ENCODE results near the gene HIVEP3.

Gene HIVEP3

DNA sequence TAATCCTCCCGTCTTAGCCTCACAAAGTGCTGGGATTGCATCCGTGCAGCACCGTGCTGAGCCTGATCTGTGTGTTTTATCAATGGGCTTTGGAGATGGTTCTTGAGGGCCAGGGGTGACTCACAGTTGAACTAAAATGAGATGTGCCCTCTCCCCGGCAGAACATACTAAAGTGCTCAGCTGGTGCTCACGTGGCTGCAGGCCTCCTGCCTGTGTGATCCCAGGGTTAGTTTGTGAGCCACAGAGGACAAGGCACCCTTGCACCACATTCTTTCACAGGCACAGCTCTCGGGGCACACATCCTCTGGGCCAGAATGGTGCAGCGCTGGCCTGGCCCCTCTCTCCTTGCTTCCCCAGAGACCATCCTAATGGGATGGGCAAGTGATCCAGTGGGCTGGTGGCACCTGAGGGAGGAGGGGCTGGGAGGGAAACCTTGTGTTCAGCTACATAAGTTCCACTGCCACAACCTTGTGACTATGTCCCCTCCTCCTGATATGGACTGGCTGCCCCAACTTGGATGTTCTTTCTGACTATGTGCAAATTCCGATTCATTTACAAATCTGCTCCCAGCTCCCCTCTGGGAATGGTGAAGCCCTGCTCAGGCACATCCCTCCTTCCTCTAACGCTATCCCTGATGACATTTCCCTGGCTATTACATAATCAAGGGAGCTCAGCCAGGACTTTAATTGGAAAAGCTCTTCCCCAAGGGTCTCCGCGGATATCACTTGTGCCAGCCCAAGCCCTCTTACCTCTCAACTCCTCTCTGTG lies 237.2 kb downstream of the HIVEP3 start:
- Histone ChIP-seq H3K9ac (ENCODE audit: low read length) (no peak overlapping the region), H3K4me1 (ENCODE audit: low read length) (peaks cover 38% of the 10 kb centered on the region), H3K79me2 (ENCODE audit: low read length) (no peaks in the 10 kb centered on the region), H3K27me3 (replicated peaks; ENCODE audit: insufficient read depth, low read length) (no peaks in the 10 kb centered on the region), H2AFZ (ENCODE audit: low read length) (no peak overlapping the region), H3K27ac (ENCODE audit: low read length) (no peak overlapping the region), H4K20me1 (ENCODE audit: insufficient read depth, low read length) (no peaks in the 10 kb centered on the region), H3K4me2 (ENCODE audit: low read depth, low read length) (no peak overlapping the region), H3K9me3 (replicated peaks; ENCODE audit: insufficient read depth, low read length) (no peaks in the 10 kb centered on the region), H3F3A (ENCODE audit: insufficient read depth, low read length) (no peaks in the 10 kb centered on the region), H3K4me3 (ENCODE audit: low read length) (no peak overlapping the region), H3K9me2 (replicated peaks; ENCODE audit: insufficient read depth, low read length) (no peaks in the 10 kb centered on the region), H3K36me3 (replicated peaks; ENCODE audit: insufficient read depth, low read length) (no peaks in the 10 kb centered on the region)
- DNase-seq = no peak
- TF ChIP-seq EZH2phosphoT487 (IDR thresholded peaks at IDR 0.05; ENCODE audit: low read length) (no peak), EZH2 (optimal IDR thresholded peaks at IDR 0.05; ENCODE audit: low read depth, low read length) (no peak)
- TF ChIP-seq, protein P1, sequence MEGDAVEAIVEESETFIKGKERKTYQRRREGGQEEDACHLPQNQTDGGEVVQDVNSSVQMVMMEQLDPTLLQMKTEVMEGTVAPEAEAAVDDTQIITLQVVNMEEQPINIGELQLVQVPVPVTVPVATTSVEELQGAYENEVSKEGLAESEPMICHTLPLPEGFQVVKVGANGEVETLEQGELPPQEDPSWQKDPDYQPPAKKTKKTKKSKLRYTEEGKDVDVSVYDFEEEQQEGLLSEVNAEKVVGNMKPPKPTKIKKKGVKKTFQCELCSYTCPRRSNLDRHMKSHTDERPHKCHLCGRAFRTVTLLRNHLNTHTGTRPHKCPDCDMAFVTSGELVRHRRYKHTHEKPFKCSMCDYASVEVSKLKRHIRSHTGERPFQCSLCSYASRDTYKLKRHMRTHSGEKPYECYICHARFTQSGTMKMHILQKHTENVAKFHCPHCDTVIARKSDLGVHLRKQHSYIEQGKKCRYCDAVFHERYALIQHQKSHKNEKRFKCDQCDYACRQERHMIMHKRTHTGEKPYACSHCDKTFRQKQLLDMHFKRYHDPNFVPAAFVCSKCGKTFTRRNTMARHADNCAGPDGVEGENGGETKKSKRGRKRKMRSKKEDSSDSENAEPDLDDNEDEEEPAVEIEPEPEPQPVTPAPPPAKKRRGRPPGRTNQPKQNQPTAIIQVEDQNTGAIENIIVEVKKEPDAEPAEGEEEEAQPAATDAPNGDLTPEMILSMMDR (IDR thresholded peaks at IDR 0.05; ENCODE audit: low read length) = no peak

DNA sequence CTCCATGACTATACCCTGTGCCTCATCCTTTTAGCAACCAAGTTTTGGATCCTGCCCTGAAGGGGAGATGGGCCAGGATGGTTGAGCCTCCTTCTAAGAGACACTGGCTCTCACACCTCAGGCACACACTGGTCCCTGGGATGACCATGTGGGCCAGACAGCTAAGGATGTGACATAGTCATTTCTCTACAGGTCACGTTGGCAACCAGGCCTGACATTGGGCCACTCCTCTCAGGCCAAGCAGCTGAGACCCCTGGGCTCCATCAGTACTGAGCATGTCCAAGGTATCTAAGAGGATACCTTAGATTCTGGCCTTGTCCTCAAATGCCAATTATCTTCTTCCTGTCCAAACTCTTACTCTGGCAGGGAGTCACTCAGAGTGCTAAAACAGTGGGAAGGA lies 238.7 kb downstream of the HIVEP3 start:
- H3K4me2 ChIP-seq (ENCODE audit: low read depth, low read length) = no peak overlapping the region
- no peaks in the 10 kb centered on the region for H4K20me1 ChIP-seq (ENCODE audit: insufficient read depth, low read length)
- no peak for DNase-seq
- H3K27ac ChIP-seq (ENCODE audit: low read length) = no peak overlapping the region
- H3K9me2 ChIP-seq (replicated peaks; ENCODE audit: insufficient read depth, low read length) = no peaks in the 10 kb centered on the region
- H3K4me3 ChIP-seq (ENCODE audit: low read length) = no peak overlapping the region
- no peaks in the 10 kb centered on the region for H3F3A ChIP-seq (ENCODE audit: insufficient read depth, low read length)
- H3K9ac ChIP-seq (ENCODE audit: low read length) = no peak overlapping the region
- no peaks in the 10 kb centered on the region for H3K36me3 ChIP-seq (replicated peaks; ENCODE audit: insufficient read depth, low read length)
- H2AFZ ChIP-seq (ENCODE audit: low read length) = no peak overlapping the region
- peaks cover 38% of the 10 kb centered on the region for H3K4me1 ChIP-seq (ENCODE audit: low read length)
- TF ChIP-seq EZH2phosphoT487 (IDR thresholded peaks at IDR 0.05; ENCODE audit: low read length) (no peak), EZH2 (optimal IDR thresholded peaks at IDR 0.05; ENCODE audit: low read depth, low read length) (no peak)
- TF ChIP-seq, protein P1 (IDR thresholded peaks at IDR 0.05; ENCODE audit: low read length) = no peak
- no peaks in the 10 kb centered on the region for H3K79me2 ChIP-seq (ENCODE audit: low read length)
- no peaks in the 10 kb centered on the region for H3K27me3 ChIP-seq (replicated peaks; ENCODE audit: insufficient read depth, low read length)
- H3K9me3 ChIP-seq (replicated peaks; ENCODE audit: insufficient read depth, low read length) = no peaks in the 10 kb centered on the region

DNA sequence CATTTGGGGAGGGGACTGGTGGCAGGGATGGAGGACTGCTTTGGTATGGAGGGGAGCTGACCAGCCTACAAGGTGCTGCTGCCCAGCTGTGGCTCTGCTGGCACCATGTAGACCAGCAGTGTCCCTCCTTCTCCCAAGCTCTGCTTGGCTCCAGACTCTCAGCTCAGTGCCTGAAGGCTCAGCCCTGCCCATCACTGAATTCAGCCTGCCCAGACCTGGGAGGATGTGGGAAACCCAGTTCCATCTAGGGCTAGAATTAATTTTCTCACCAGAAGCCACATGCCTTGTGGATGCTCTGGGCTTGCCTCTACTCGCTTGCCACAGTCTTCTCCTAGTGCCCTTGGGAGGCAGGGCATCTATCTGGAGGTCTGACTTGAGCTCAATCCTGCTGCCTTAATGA lies 239.2 kb downstream of the HIVEP3 start:
- Histone ChIP-seq H3F3A (ENCODE audit: insufficient read depth, low read length) (no peaks in the 10 kb centered on the region), H3K9ac (ENCODE audit: low read length) (no peak overlapping the region), H3K79me2 (ENCODE audit: low read length) (no peaks in the 10 kb centered on the region), H4K20me1 (ENCODE audit: insufficient read depth, low read length) (no peaks in the 10 kb centered on the region), H3K36me3 (replicated peaks; ENCODE audit: insufficient read depth, low read length) (no peaks in the 10 kb centered on the region), H2AFZ (ENCODE audit: low read length) (no peak overlapping the region), H3K4me1 (ENCODE audit: low read length) (peaks cover 35% of the 10 kb centered on the region), H3K27ac (ENCODE audit: low read length) (no peak overlapping the region), H3K4me3 (ENCODE audit: low read length) (no peak overlapping the region), H3K9me2 (replicated peaks; ENCODE audit: insufficient read depth, low read length) (no peaks in the 10 kb centered on the region), H3K4me2 (ENCODE audit: low read depth, low read length) (no peak overlapping the region), H3K27me3 (replicated peaks; ENCODE audit: insufficient read depth, low read length) (no peaks in the 10 kb centered on the region), H3K9me3 (replicated peaks; ENCODE audit: insufficient read depth, low read length) (no peaks in the 10 kb centered on the region)
- no peak for TF ChIP-seq EZH2 (optimal IDR thresholded peaks at IDR 0.05; ENCODE audit: low read depth, low read length)
- TF ChIP-seq, protein P1 (IDR thresholded peaks at IDR 0.05; ENCODE audit: low read length) = no peak
- TF ChIP-seq EZH2phosphoT487 (IDR thresholded peaks at IDR 0.05; ENCODE audit: low read length) = no peak
- DNase-seq = no peak
